Activated naive CD8-positive, alpha-beta T cell (primary cell): ENCODE data around the gene TIMM44.
"Not testable (repeated sequence)": the region's sequence is repeated elsewhere in the genome, so short reads cannot be mapped to it uniquely, and the experiment has no call there.

Experiments
- H3K27ac Mint-ChIP-seq: one replicate; pipeline ENCODE4 v1.8.0; 2021; ENCODE audit warnings: mixed read lengths
- H3K27me3 Mint-ChIP-seq: one replicate; pipeline ENCODE4 v1.8.0; 2021; ENCODE audit warnings: mixed read lengths
- H3K36me3 Mint-ChIP-seq: one replicate; pipeline ENCODE4 v1.8.0; 2021; ENCODE audit warnings: mixed read lengths
- H3K4me1 Mint-ChIP-seq: one replicate; pipeline ENCODE4 v1.8.0; 2021; ENCODE audit warnings: low read depth, mixed read lengths
- H3K4me3 Mint-ChIP-seq: one replicate; pipeline ENCODE4 v1.8.0; 2021; ENCODE audit warnings: mild to moderate bottlenecking, mixed read lengths
- H3K9me3 Mint-ChIP-seq: one replicate; pipeline ENCODE4 v1.8.0; 2021; ENCODE audit warnings: low read depth, mixed read lengths

TIMM44 gene

DNA sequence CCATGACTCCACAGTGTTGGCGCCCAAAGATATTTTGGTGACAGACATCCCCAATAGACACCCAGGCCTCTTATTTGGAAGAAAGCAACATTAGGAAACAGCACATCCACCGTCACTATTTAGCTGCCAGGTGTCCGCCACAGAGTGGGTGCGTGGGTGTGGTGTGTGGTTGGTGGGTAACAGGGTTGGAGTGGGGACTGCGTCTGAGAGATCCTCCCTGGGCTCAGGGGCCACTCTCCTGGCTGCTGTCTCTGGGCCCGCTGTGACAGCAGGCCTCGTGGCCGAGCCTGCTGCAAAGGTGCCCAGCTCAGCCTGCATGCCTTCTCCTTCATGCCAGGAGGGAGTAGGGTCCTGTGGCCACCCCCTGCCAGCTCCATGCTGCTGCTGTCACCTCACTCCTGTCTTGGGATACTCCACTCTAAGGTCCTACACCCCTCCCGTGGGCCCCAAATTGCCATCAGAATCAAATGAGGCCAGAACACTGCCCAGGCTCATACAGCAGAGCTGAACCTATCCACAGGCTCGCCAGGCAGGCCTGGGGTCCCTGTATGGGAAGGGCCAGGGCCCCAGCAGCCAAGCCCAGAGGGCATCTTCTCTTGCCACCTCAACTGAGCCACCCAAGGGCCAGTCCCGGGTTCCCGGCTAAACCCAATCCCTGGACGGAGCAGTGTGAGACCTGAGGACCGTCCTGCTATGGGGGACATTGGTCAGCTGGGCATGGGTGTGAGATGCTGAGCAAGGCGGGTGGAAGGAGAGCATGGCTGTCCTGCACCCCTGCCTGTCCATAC, 24.7 kb upstream of the TIMM44 start:
- no peaks in the 10 kb centered on the region for H3K9me3 Mint-ChIP-seq
- H3K27ac Mint-ChIP-seq, result no peak overlapping the region
- H3K27me3 Mint-ChIP-seq, result no peaks in the 10 kb centered on the region
- no peak overlapping the region for H3K4me3 Mint-ChIP-seq
- no peaks in the 10 kb centered on the region for H3K4me1 Mint-ChIP-seq
- H3K36me3 Mint-ChIP-seq, result no peaks in the 10 kb centered on the region

DNA sequence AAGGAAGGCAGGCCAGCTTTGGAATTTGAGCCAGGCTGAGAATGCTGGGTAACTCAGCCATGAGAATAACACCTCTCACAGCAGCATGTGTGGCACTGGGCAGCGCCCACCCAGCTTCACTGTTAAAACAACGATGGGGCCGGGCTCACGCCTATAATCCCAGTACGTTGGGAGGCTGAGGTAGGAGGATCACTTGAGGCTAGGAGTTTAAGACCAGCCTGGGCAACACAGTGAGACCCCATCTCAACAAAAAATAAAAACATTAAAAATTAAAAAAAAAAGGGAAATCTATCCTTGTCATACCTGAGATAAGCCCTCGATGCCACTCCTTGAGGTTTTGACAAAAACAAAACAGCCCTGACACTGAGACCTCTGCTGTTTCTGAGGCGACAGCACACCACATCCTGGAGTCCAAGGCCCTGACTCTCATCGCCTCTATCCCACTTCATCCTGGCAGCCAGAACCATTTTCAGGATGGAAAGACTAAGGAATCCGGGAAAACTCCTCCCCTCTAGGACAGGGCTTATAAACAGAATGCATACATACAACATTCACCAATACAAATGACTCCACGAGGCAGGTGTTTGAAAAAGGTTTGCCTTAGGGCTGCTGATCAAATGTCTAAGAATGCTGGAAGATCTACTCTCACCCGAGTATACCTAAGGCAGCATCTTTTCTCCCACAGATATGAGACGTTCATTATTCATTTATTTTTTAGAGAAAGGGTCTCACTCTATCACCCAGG, 22.6 kb upstream of the TIMM44 start:
- H3K4me3 Mint-ChIP-seq, result no peak overlapping the region
- no peak overlapping the region for H3K27ac Mint-ChIP-seq
- H3K4me1 Mint-ChIP-seq, result no peaks in the 10 kb centered on the region
- no peaks in the 10 kb centered on the region for H3K36me3 Mint-ChIP-seq
- no peaks in the 10 kb centered on the region for H3K9me3 Mint-ChIP-seq
- no peaks in the 10 kb centered on the region for H3K27me3 Mint-ChIP-seq

DNA sequence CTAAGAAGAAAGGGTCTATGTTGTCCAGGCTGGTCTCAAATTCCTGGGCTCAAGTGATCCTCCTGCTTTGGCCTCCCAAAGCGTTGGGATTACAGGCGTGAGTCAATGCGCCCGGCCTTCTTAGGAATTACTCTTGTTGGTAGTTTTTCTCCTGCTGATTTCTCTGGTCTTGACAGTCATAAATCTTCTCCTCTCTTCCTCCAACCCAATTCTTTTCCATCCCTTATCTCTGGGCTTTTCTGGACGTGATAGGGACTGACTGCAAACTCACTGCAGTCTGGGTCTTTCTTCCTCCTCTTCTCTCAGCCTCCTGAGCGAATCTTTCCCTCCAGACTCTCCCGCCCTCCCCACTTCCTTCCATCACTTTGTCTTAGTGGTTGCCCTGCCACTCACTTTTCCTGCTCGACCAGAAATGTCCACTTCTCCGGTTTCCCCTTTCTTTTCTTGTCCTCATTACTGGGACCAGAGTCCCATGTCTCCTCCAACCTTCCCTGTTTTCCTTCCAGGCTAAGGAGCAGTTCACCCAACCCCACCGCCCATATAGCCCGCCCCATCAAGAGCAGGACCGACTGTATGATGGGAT, 21.9 kb upstream of the TIMM44 start:
- no peaks in the 10 kb centered on the region for H3K27me3 Mint-ChIP-seq
- H3K9me3 Mint-ChIP-seq, result no peaks in the 10 kb centered on the region
- H3K36me3 Mint-ChIP-seq, result no peaks in the 10 kb centered on the region
- peak overlapping the region; percentile 29 for H3K27ac Mint-ChIP-seq
- no peak overlapping the region for H3K4me3 Mint-ChIP-seq
- H3K4me1 Mint-ChIP-seq, result no peaks in the 10 kb centered on the region

DNA sequence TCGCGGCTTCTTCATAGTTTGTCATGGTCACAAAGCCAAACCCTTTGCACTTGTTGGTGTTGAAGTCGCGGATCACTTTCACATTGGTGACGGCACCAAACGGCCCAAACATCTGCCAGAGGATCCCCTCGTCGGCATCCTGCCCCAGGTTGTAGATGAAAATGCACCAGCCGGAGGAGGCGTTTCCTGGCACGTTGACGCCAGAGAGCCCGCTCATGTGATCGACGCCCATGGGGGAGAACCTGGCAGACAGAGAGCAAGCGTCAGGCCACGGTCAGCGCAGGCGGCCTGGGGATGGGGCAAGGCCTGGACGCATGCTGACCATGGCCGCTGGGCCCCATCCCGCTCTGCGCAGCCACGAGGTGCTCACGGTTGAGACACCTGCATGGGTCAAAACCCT, 20.1 kb upstream of the TIMM44 start:
- no peaks in the 10 kb centered on the region for H3K9me3 Mint-ChIP-seq
- no peak overlapping the region for H3K27ac Mint-ChIP-seq
- no peaks in the 10 kb centered on the region for H3K36me3 Mint-ChIP-seq
- H3K27me3 Mint-ChIP-seq, result no peaks in the 10 kb centered on the region
- H3K4me3 Mint-ChIP-seq, result no peak overlapping the region
- H3K4me1 Mint-ChIP-seq, result no peaks in the 10 kb centered on the region

DNA sequence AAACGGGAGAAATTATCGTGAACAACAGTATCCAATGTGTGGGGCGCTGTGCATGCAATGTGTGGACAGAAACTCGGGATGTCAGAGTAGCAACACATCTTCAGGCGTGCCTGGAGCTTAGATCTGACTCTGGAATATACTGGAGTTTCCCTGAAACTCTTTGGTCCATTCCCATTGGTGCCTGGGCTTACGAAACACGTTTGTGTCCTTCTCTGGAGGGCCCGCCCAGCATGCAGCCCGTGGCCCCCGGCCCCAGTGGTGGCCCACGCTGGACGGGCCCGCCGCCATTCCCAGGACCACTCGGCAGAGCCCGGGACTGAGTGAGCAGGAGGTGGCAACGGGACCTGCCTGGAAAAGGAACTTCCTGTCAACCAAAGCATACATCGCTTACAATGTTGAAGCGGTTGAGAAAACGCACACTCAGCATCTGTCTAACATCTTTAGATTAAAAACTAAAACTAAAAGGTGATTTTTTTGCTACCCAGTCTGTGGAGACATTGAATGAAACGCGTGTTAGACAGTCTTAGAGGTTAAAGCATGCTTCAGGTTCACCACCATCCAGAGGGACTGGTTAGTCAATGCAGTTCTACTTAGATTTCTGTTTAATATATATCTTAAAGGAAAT, 19.3 kb upstream of the TIMM44 start:
- no peaks in the 10 kb centered on the region for H3K9me3 Mint-ChIP-seq
- no peak overlapping the region for H3K27ac Mint-ChIP-seq
- no peaks in the 10 kb centered on the region for H3K4me1 Mint-ChIP-seq
- no peaks in the 10 kb centered on the region for H3K27me3 Mint-ChIP-seq
- H3K36me3 Mint-ChIP-seq, result no peaks in the 10 kb centered on the region
- no peak overlapping the region for H3K4me3 Mint-ChIP-seq

- no peaks in the 10 kb centered on the region for H3K27me3 Mint-ChIP-seq
- no peak overlapping the region for H3K4me3 Mint-ChIP-seq
- H3K9me3 Mint-ChIP-seq, result no peaks in the 10 kb centered on the region
- no peaks in the 10 kb centered on the region for H3K36me3 Mint-ChIP-seq
- H3K27ac Mint-ChIP-seq, result peak overlapping the region; percentile 54
- H3K4me1 Mint-ChIP-seq, result no peaks in the 10 kb centered on the region
Observed at GRCh38 chr19:7961920-7962626, 18.6 kb upstream of the TIMM44 start.

DNA sequence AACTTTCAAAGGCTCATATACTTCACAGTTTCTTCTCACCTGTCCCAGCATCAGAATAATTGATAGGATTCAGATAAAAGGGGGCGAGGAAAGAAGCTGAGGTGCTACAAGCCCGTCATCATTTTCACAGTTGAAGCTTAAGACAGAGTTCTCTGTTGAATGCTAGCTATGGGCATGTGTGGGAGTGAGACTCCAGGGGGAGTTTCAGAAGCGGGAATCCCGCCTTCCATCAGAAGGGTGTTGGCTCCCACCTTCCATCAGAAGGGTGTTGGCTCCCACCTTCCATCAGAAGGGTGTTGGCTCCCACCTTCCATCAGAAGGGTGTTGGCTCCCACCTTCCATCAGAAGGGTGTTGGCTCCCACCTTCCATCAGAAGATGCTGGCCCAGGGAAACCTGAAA, 17.6 kb upstream of the TIMM44 start:
- H3K4me3 Mint-ChIP-seq, H3K27me3 Mint-ChIP-seq, H3K27ac Mint-ChIP-seq, H3K36me3 Mint-ChIP-seq, H3K9me3 Mint-ChIP-seq, H3K4me1 Mint-ChIP-seq: not testable (repeated sequence)

GRCh38 chr19:7959211-7959610, 15.7 kb upstream of the TIMM44 start:
- no peaks in the 10 kb centered on the region for H3K36me3 Mint-ChIP-seq
- H3K9me3 Mint-ChIP-seq, result no peaks in the 10 kb centered on the region
- H3K4me3 Mint-ChIP-seq, result no peak overlapping the region
- no peak overlapping the region for H3K27ac Mint-ChIP-seq
- no peaks in the 10 kb centered on the region for H3K4me1 Mint-ChIP-seq
- no peaks in the 10 kb centered on the region for H3K27me3 Mint-ChIP-seq

- H3K9me3 Mint-ChIP-seq, result no peaks in the 10 kb centered on the region
- H3K27me3 Mint-ChIP-seq, result no peaks in the 10 kb centered on the region
Observed at GRCh38 chr19:7955696-7956095, 12.2 kb upstream of the TIMM44 start.

DNA sequence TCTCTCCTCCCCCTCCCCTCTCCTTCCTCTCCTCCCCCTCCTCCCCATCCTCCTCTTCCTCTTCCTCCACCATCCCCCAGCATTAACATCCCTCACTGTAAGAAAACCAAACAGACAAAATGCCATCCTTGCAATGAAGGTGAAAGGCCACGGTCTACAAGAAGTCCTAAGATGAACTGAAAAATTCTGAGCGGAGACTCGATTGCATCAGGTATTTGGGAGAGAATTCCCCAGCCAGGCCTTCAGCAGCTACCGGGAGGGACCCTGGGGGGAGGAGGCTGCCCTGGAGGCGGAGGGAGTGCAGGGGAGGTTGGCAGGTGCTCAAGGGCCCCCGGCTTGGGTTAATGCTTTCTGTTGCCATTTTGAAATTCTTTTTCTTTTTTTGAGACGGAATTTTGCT, 10.1 kb upstream of the TIMM44 start:
- no peak overlapping the region for H3K27ac Mint-ChIP-seq

More at GRCh38 chr19:7955696-7956095, 12.2 kb upstream of the TIMM44 start:
- H3K27ac Mint-ChIP-seq, result no peak overlapping the region
- H3K36me3 Mint-ChIP-seq, result no peaks in the 10 kb centered on the region
- no peaks in the 10 kb centered on the region for H3K4me1 Mint-ChIP-seq
- no peak overlapping the region for H3K4me3 Mint-ChIP-seq

GRCh38 chr19:7953060-7953459, 9.6 kb upstream of the TIMM44 start:
- no peak overlapping the region for H3K27ac Mint-ChIP-seq
- H3K4me1 Mint-ChIP-seq, result no peaks in the 10 kb centered on the region
- no peak overlapping the region for H3K4me3 Mint-ChIP-seq
- no peaks in the 10 kb centered on the region for H3K9me3 Mint-ChIP-seq
- H3K36me3 Mint-ChIP-seq, result no peaks in the 10 kb centered on the region
- H3K27me3 Mint-ChIP-seq, result no peaks in the 10 kb centered on the region

More for the DNA sequence above, 10.1 kb upstream of the TIMM44 start:
- no peaks in the 10 kb centered on the region for H3K36me3 Mint-ChIP-seq
- H3K4me3 Mint-ChIP-seq, result no peak overlapping the region
- H3K9me3 Mint-ChIP-seq, result no peaks in the 10 kb centered on the region
- H3K4me1 Mint-ChIP-seq, result no peaks in the 10 kb centered on the region
- no peaks in the 10 kb centered on the region for H3K27me3 Mint-ChIP-seq

GRCh38 chr19:7947939-7948338, 4.5 kb upstream of the TIMM44 start:
- H3K27me3 Mint-ChIP-seq, result no peaks in the 10 kb centered on the region
- H3K27ac Mint-ChIP-seq, result no peak overlapping the region
- peaks cover 13% of the 10 kb centered on the region for H3K4me1 Mint-ChIP-seq
- H3K4me3 Mint-ChIP-seq, result no peak overlapping the region
- no peaks in the 10 kb centered on the region for H3K9me3 Mint-ChIP-seq
- H3K36me3 Mint-ChIP-seq, result no peaks in the 10 kb centered on the region

- Mint-ChIP-seq H3K36me3 (no peaks in the 10 kb centered on the region), H3K9me3 (no peaks in the 10 kb centered on the region), H3K4me3 (peak overlapping the region; percentile 97), H3K27me3 (no peaks in the 10 kb centered on the region), H3K27ac (peak overlapping the region; percentile 99), H3K4me1 (peaks cover 34% of the 10 kb centered on the region)
Observed at GRCh38 chr19:7944177-7944761, 803 bp upstream of the TIMM44 start.

DNA sequence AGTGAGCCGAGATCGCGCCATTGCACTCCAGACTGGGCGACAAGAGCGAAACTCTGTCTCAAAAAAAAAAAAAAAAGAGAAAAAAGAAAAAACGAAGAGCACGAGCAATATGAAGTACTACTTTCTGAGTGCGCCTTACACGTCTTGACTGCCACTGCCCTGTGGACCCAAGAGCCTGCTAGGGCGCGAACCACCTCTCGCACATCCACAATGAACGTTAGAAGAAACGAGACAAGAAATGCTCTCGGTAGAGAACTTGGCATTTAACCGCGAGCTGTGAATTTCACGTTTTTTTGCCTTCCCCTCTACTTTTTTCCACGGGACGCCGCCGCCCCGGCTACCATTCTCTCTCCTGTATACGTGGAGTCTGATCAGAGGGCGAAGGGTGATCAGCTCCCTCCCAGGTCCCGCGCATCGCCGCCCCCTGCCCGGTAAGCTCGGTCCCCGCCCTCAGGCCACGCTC, 454 bp downstream of the TIMM44 start:
- peaks cover 37% of the 10 kb centered on the region for H3K4me1 Mint-ChIP-seq
- peaks cover 4% of the 10 kb centered on the region for H3K36me3 Mint-ChIP-seq
- no peaks in the 10 kb centered on the region for H3K27me3 Mint-ChIP-seq
- peak overlapping the region; percentile 99 for H3K27ac Mint-ChIP-seq
- no peaks in the 10 kb centered on the region for H3K9me3 Mint-ChIP-seq
- peak overlapping the region; percentile 97 for H3K4me3 Mint-ChIP-seq
